ENCODE results near the gene FAT1. TPM values are rescaled to one million over a fixed set of nuclear protein-coding genes. Genes with fewer than 3 reads are reported as not detected.

FAT1 gene
- total RNA-seq, 4 donors from 2014 or later = 91.2 to 133 (median 105) TPM

DNA sequence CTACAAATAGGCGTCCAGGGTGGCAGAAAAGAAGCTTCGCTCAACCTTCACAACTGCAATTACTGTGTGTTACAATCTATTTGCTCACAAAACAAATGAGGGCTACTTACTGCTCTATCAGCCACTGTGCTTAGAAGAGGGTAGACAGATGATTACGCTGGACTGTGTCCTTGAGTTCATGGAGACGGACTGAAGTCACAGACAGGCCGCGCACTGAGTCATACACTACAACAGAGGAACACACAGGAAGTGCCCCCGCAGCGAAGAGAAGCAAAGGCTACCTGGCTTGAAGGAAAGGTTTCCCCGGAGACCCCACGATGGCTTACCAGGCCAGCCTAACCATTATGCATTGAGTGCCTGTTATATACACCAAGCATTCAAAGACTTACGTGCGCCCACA, 25.6 kb downstream of the FAT1 start:
- no peak for DNase-seq (ENCODE audit: low spot score in 2 of 2)
- 94% methylated on average over 12 of the region's 12 CpGs for WGBS
- no peaks in the 10 kb centered on the region for H3K9me3 ChIP-seq
- H3K4me3 ChIP-seq = no peak overlapping the region
- H3K4me1 ChIP-seq = peaks cover 55% of the 10 kb centered on the region
- H3K27me3 ChIP-seq = no peaks in the 10 kb centered on the region
- no peak overlapping the region for H3K27ac ChIP-seq
- no peaks in the 10 kb centered on the region for H3K36me3 ChIP-seq
- TF ChIP-seq EP300 (IDR thresholded peaks at IDR 0.05) = no peak

DNA sequence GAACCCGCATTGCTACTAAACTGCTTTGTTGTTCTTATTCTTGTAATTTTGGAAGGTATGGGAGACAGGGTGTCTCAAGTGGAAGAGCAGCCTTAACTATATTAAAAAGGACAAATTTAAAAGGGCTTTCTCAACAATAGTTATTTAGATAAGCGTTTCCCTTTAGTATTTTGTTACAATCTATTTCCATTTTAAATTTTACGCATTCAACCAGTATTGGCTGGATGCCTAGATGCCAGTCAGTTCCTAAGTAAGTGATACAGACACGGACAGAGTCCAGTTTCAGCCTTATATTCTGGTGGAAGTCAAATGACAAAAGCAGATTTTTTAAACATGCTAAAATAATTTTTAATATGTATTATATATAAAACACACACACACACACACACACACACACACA, 28.3 kb downstream of the FAT1 start:
- H3K36me3 ChIP-seq = no peaks in the 10 kb centered on the region
- DNase-seq (ENCODE audit: low spot score in 2 of 2) = no peak
- no peaks in the 10 kb centered on the region for H3K9me3 ChIP-seq
- H3K4me3 ChIP-seq = no peak overlapping the region
- H3K27me3 ChIP-seq = no peaks in the 10 kb centered on the region
- WGBS = 87% methylated on average over 4 of the region's 4 CpGs
- peaks cover 38% of the 10 kb centered on the region for H3K4me1 ChIP-seq
- TF ChIP-seq, protein P1, sequence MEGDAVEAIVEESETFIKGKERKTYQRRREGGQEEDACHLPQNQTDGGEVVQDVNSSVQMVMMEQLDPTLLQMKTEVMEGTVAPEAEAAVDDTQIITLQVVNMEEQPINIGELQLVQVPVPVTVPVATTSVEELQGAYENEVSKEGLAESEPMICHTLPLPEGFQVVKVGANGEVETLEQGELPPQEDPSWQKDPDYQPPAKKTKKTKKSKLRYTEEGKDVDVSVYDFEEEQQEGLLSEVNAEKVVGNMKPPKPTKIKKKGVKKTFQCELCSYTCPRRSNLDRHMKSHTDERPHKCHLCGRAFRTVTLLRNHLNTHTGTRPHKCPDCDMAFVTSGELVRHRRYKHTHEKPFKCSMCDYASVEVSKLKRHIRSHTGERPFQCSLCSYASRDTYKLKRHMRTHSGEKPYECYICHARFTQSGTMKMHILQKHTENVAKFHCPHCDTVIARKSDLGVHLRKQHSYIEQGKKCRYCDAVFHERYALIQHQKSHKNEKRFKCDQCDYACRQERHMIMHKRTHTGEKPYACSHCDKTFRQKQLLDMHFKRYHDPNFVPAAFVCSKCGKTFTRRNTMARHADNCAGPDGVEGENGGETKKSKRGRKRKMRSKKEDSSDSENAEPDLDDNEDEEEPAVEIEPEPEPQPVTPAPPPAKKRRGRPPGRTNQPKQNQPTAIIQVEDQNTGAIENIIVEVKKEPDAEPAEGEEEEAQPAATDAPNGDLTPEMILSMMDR (IDR thresholded peaks at IDR 0.05) = no peak
- TF ChIP-seq POLR2A (IDR thresholded peaks at IDR 0.05) (no peak), POLR2AphosphoS5 (IDR thresholded peaks at IDR 0.05) (no peak), EP300 (IDR thresholded peaks at IDR 0.05) (no peak)
- no peak overlapping the region for H3K27ac ChIP-seq

DNA sequence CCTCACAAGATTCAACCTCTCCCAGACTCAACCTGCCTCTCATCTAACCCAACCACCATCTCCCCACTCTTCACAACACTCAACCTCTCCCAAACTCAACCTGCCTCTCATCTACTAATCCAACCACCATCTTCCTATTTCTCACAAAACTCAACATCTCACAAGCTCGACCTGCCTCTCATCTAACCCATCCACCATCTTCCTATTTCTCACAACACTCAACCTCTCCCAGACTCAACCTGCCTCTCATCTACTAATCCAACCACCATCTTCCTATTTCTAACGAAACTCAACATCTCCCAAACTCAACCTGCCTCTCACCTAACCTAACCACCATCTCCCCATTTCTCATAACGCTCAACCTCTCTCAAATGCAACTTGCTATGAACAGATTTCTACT, 29.8 kb downstream of the FAT1 start:
- 85% methylated on average over 3 of the region's 3 CpGs for WGBS
- Histone ChIP-seq H3K4me1 (peaks cover 33% of the 10 kb centered on the region), H3K36me3 (no peaks in the 10 kb centered on the region), H3K4me3 (no peak overlapping the region), H3K27me3 (no peaks in the 10 kb centered on the region), H3K27ac (peak overlapping the region; percentile 62), H3K9me3 (no peaks in the 10 kb centered on the region)
- TF ChIP-seq POLR2AphosphoS5 (IDR thresholded peaks at IDR 0.05) (no peak), EP300 (IDR thresholded peaks at IDR 0.05) (no peak)
- TF ChIP-seq, protein P1 (IDR thresholded peaks at IDR 0.05) = no peak
- no peak for DNase-seq (ENCODE audit: low spot score in 2 of 2)

DNA sequence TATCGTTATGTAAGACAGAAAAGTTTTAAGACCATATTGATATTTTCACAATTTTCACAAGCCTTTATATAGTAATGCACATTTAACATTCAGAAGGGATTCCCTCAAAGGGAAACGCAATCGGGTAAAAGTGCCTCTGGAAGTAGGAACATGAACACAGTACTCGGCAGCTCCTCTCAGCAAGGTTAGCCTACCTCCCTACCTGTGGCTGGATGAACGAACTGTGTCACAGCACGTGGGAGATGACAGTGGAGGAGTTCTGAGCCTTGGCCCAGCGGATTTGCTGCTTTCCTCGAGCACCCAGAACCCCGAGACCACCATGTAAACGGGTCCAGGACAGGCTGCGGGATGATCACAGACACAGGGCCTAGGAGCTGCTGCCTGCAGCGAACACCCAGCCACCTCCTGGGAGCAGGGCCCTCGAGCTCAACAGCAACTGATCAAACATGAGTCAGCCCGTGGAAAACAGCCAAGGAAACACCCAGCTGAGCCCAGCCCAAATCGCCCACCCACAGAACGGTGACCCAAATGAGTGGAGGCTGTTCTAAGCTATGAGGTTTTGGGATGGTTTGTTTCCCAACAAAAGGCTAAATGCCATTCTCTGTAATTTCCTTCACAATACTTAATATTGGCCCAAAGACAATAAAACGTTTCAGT, 30.4 kb downstream of the FAT1 start:
- no peaks in the 10 kb centered on the region for H3K9me3 ChIP-seq
- H3K27me3 ChIP-seq = no peaks in the 10 kb centered on the region
- no peaks in the 10 kb centered on the region for H3K36me3 ChIP-seq
- peak overlapping the region; percentile 66 for H3K27ac ChIP-seq
- no peak overlapping the region for H3K4me3 ChIP-seq
- peaks cover 37% of the 10 kb centered on the region for H3K4me1 ChIP-seq
- DNase-seq (ENCODE audit: low spot score in 2 of 2) = peak; percentile 86 to 88
- WGBS = 39% methylated on average over 17 of the region's 17 CpGs
- TF ChIP-seq, protein P1 (IDR thresholded peaks at IDR 0.05) = no peak
- TF ChIP-seq POLR2AphosphoS5 (IDR thresholded peaks at IDR 0.05) = peak in 2 of 3 donors; percentile 33 to 45
- no peak for TF ChIP-seq POLR2A (IDR thresholded peaks at IDR 0.05)
- TF ChIP-seq EP300 (IDR thresholded peaks at IDR 0.05) = no peak

DNA sequence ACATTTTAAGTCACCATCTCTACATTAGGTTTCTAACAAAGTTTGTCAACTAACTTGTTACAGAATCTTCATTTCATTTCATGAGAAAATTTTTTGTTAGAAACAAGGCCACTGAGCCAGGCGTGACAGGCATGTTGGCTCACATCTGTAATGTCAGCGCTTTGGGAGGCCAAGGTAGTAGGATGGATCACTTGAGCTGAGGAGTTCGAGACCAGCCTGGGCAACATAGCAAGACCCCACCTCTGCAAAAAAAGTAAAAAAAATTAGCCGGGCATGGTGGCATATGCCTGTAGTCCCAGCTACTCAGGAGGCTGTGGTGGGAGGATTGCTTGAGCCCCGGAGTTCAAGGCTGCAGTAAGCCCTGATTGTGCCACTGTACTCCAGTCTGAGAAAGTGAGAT, 32.3 kb downstream of the FAT1 start:
- 90% methylated on average over 5 of the region's 5 CpGs for WGBS
- TF ChIP-seq EP300 (IDR thresholded peaks at IDR 0.05) (no peak), POLR2A (IDR thresholded peaks at IDR 0.05) (no peak), POLR2AphosphoS5 (IDR thresholded peaks at IDR 0.05) (no peak)
- TF ChIP-seq, protein P1 (IDR thresholded peaks at IDR 0.05) = no peak

DNA sequence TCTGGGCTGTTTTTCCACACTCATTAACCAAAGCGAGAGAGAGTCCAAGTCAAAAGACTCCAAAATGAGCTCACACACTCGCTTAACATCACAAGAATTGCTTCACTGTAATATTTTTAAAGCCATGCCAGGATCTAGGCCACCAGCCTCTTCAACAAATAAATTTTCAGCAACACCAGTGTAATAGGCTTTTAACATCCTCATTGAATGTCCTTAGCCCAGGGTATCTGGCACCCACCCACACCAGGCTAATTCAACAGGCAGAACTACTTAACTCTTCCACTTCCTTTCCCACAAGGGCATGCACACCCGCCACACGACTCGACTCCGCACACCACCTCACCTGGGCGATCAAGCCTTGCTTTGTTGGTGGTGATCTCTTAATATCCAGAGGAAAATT, 34.2 kb downstream of the FAT1 start:
- no peak for DNase-seq (ENCODE audit: low spot score in 2 of 2)
- no peaks in the 10 kb centered on the region for H3K9me3 ChIP-seq
- H3K4me3 ChIP-seq = no peak overlapping the region
- WGBS = 62% methylated on average over 7 of the region's 7 CpGs
- peaks cover 46% of the 10 kb centered on the region for H3K4me1 ChIP-seq
- no peaks in the 10 kb centered on the region for H3K27me3 ChIP-seq
- no peaks in the 10 kb centered on the region for H3K36me3 ChIP-seq
- TF ChIP-seq, protein P1 (IDR thresholded peaks at IDR 0.05) = no peak
- TF ChIP-seq POLR2AphosphoS5 (IDR thresholded peaks at IDR 0.05) = no peak
- no peak for TF ChIP-seq EP300 (IDR thresholded peaks at IDR 0.05)
- TF ChIP-seq POLR2A (IDR thresholded peaks at IDR 0.05) = no peak
- H3K27ac ChIP-seq = peak overlapping the region; percentile 36

More for the DNA sequence above, 32.3 kb downstream of the FAT1 start:
- Histone ChIP-seq H3K9me3 (no peaks in the 10 kb centered on the region), H3K27ac (no peak overlapping the region), H3K4me3 (no peak overlapping the region), H3K36me3 (no peaks in the 10 kb centered on the region), H3K27me3 (no peaks in the 10 kb centered on the region), H3K4me1 (peaks cover 42% of the 10 kb centered on the region)
- no peak for DNase-seq (ENCODE audit: low spot score in 2 of 2)

All from suprapubic skin (tissue), 4 donors.